ENCODE measurements around the gene THAP10.

THAP10 gene

DNA sequence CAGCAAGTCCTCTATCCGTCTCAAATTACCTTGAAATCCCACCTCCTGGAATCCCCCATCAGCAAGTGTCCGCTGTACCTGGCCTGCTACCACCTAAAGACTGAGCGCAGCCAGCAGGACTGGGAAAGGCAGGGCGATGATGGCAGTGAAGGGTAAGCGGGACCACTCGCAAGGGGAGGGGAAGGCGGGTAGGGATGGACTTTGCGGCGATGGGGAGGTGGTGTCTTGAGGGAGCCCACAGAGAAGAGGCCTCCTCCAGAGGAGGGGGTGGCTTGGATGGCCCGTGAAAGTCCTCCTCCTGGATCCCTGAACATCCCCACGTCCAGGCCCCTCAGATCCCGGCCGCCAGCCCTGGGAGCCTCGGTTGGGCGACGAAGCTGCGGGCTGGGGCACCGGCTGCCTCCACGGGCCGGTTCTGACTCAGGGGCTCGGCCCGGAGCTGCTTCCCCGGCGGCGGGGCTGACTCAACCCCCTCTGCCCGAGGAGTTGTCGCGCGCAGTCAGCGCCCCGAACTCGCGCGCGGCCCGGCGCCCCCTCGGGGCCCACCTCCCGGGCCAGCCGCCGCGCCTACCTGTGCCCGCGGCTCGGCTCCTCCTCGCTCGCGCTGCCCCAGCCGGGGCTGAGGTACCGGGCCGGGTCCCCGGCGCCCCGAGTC is 38.8 kb downstream of the THAP10 start:
- no peak for DNase-seq

DNA sequence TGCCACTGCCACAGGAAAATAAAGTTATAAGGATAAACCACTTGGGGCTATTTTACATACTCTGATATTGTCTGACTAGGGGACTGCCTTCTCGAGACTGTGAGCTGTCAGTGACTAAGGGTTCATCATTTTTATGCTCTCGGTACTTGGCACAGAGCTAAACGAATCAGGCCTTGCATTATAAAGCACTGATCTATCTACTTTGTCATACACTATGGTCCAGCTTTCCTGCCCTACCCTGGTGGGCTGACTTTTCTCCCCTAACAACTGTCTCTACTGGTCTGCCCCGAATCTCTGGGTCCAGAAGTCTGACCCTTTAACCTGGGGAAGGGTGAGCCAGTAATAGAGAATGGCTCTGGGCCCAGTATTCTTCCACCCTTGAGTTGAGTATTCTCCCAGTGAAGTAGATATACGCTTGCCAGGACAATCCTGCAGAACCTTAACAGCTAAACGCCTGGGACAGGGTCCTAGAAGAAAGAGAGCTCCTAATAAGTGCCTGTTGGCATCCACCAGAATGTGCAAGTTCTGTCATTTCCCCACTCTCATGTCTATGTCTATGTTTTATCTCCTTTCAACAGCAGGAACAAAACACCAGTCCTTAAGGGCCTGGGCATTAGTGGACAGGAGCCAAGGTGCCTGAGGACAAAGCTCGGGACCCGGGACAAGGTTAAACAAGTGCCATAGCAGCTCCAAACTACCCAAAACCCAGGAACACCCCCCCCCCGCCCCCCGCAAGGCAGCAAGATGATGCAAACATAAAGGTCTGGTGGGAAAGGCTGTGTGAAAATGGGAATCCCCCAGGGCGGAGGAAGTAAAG is 39.5 kb downstream of the THAP10 start:
- DNase-seq = no peak

DNA sequence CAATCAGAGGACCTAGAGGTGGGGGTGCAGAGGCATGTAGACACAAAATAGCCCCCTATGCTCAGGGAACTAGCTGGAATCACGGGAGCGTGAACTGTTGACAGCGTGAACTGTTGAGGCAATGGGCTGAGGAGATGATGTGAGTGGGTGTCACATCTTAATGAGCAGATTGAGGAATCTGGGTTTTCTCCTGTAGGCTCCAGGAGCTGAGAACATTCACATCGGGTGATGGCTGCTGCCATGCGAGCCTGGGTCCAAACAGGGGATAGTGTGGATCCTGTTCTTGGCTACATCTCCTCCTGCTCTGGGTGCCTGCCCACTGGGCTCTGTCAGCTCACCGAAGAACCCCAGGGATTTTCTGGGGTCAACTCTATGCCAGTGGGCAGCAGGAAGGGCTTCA is 40.3 kb downstream of the THAP10 start:
- DNase-seq = no peak

DNA sequence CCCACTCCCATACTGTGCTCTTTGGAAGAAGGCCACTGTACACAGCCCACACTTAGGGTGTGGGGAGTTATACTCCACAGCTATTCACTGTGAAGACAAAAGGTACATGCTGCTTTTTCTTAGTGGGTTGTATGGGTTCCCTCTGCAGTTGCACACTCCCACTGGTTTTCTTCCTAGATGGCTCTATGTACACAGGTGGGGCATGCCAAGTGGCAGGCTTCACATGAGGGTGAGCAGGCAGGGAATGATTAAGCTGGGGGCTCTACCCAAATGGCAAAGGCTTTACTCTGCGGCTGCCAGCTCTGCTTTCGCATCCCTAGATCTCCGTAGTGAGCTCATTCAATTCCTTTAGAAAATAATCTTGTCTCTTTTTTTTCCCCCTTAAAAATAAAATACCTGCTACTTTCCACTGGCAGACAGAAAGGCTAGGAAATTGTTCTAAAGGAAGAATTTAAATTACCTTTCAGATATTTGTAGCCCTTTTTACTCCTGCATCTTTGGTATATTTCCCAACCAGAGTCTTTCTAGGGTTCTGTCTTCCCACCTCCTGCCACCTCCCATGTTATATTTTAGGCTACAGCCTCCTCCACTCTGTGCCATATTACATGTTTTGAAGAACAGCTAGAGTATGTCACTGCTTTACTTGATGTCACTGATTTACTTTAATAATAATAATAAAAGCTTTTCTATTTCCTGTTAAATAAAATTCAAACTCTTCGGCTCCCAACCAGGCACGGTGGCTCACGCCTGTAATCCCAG is 46.5 kb downstream of the THAP10 start:
- no peak for DNase-seq

DNA sequence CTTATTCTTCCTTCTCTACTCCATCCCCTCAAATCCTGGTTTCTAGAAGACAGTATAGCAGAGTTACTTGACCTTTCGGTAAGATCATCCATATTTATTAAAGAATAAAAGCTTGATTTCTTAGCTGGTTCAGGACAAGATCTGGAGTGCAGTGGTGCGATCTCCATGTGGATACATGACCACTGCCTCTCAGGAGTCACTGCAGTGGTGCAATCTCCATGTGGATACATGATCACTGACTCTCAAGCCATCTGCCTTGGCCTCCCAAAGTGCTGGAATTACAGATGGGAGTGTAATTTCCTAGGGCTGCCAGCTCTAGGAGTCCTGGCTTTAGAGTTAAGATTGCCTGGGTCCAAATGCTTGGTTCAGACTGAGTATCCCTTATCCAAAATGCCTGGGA is 54.8 kb downstream of the THAP10 start:
- no peak for DNase-seq

DNA sequence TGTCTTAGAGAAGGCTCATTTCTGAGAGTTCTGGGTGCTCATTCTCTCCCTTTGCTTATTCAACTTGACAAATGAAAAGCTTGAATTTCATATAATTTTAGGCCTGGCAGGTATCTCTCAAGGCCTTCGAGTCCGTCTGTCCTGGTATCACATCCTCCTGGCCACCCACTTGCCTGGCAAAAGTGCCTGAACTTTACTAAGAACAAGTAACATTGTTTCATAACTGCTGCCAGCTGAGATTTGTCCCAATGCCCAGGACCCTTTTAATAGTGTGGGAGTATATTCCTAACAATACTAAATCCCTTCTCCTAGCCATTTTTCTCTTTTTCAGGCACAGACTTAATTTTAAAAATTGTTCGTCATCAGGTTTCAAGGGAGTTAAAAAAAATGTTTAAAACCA is 56.4 kb downstream of the THAP10 start:
- DNase-seq = no peak

DNA sequence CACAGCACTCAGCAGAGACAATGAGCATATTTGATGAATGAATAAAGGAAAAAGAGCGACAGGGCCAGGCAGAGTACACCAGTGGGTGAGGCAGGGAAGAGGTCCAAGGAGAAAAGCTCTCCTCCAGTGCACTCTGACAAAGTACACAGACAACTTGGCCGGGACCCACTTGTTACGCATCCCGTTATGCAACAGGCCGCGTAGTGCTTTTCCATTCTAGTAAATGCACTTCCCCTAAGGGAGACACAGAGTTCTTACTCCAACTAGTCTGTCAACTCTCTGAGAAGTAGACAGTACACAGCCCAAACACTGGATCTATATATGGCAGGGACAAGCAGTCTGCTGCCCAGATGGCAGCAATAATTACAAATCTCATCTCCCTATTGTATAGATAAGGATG is 56.8 kb downstream of the THAP10 start:
- DNase-seq = no peak

DNA sequence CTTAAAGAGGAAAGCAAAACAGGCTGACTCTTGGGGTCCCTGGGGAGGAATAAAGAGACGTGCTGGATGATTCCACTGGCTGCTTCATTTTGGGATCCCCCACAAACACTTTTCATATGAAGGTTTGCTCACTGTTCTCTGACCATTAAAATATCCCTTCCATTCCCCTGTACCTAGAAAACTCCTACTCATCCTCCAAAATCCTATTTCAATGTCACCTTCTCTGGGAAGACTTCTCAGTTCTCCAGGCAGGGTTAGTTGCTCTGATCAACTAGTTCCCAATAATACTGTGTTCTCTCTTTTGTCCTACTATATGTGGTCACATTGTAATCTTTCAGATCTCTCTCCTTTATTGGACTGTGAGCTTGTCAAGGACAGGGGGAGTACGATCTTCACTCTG is 57.2 kb downstream of the THAP10 start:
- no peak for DNase-seq

DNA sequence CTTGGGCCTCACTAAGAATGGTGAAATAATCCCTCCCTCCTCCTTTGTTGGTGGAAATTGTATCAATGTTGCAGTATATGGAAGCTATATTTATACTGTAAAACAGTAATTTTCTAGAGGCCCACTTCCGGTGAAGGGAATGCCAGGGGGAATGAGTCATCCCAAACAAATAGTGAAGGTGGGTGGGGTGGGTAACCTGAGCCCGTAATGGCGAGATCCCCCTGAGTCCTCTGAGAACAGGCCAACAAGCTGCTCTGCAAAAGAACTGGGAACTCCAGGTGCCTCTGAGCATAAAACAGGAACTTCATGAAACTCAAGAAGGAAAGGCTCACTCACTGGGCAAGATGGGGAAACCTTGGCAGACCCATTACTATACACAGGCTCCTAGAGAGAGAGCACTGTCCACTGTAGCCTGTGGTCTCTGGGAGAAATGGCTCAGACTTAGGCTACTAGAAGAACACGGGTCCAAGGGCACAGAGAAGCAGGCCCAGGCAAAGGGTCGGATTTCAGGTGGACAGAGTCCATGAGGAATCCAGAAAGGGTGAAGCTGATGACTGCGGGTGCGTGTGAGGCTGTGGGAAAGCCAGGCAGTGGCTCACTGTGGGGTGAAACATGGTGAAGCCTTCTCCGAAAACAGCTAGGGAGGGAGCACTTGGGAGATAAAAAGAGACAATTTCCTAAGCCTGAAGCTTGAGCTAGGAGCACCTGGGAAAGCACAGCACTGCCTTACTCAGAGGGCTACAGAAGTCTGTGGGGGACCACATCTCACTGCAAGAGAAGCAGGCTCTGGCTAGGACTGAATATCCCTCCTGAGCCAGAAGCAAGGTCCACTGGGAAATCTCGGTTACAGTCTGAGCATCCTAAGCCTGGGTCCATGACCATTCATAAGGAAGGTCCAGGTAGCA is 58.1 kb downstream of the THAP10 start:
- DNase-seq = no peak

DNA sequence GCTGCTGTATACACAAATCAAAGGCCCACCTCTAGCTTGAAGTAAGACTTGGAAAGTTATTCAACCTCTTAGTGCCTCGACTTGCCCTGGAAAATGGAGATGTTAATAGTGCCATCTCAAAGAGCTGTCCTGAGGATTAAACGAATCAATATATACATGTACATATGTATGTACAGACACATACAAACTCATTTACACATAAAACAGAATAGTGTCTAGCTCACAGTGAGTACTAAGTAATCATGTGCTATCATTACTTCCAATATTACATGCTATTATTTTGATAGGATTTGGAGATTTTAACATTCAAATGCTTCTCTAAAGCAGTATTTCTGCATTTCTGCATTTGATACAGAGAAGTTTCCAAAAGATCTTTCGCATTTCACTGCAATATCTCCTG is 58.8 kb downstream of the THAP10 start:
- no peak for DNase-seq

DNA sequence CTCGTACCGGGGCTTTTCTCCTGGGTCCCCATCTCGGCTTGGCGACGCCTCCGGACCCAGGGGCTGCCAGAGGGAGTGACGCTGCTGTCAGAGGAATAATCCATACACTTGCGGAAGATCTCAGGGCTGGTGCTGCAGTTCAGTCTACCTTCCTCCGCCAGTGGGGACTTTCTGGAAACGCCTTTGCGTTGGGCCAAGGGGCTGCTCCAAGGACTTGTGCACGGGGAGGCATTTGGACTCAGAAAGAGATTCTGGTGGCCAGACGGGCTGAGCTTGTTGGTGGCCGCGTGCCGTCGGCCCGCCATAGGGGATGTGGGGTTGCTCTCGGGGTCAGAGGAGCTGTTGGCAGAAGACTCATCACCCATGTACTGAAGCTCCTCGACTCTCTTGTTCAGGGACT is 60.1 kb downstream of the THAP10 start:
- DNase-seq = no peak
